Measurements from ENCODE around the gene STK24. TPM values are rescaled to one million over a fixed set of nuclear protein-coding genes. Genes with fewer than 3 reads are reported as not detected.

STK24 gene
- total and polyA plus RNA-seq, 2 of the 8 experiments (the other 6 are each of a cell fraction or from before 2014, with no cell fraction given) = 62.8 to 143 TPM

DNA sequence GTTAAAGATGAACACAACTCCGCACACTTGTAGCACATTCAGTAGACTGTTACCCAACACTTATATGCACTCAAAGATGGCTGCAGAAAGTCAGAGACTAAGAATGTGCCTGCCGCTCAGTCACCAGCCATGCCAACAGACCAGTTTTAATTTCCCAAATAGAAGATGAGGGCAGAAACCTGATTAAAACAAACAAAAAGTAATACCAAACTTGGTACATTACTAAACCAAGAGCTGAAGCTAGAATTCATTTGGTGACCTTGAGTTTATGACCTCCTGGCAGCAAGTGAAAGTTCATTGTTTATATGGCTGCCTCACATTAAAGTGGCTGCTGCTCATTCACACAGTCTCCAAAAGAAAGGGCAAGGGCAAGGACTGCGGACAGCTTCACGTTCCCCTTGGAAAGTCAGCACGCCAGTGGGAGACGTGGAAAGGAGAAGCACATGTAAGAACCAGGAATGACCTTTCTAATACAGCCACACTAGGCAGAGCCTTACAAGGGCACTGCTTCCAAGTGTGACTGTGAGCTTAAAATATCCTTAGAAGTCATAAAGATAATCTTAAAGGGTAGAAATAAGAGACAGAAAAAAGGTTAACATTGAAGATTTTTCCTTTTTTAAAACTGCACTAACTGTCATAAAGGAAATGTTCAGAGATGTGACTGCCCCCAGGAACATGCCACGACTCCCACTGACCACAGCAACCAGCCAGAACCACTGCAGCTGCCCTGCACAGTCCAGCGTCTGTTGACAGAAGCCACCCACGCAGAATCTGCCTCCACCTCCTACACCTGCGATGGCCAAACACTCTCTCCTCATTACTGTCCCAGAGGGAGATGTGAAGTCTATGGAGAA lies 73.5 kb downstream of the STK24 start (continued):
- TF ChIP-seq, protein P1, sequence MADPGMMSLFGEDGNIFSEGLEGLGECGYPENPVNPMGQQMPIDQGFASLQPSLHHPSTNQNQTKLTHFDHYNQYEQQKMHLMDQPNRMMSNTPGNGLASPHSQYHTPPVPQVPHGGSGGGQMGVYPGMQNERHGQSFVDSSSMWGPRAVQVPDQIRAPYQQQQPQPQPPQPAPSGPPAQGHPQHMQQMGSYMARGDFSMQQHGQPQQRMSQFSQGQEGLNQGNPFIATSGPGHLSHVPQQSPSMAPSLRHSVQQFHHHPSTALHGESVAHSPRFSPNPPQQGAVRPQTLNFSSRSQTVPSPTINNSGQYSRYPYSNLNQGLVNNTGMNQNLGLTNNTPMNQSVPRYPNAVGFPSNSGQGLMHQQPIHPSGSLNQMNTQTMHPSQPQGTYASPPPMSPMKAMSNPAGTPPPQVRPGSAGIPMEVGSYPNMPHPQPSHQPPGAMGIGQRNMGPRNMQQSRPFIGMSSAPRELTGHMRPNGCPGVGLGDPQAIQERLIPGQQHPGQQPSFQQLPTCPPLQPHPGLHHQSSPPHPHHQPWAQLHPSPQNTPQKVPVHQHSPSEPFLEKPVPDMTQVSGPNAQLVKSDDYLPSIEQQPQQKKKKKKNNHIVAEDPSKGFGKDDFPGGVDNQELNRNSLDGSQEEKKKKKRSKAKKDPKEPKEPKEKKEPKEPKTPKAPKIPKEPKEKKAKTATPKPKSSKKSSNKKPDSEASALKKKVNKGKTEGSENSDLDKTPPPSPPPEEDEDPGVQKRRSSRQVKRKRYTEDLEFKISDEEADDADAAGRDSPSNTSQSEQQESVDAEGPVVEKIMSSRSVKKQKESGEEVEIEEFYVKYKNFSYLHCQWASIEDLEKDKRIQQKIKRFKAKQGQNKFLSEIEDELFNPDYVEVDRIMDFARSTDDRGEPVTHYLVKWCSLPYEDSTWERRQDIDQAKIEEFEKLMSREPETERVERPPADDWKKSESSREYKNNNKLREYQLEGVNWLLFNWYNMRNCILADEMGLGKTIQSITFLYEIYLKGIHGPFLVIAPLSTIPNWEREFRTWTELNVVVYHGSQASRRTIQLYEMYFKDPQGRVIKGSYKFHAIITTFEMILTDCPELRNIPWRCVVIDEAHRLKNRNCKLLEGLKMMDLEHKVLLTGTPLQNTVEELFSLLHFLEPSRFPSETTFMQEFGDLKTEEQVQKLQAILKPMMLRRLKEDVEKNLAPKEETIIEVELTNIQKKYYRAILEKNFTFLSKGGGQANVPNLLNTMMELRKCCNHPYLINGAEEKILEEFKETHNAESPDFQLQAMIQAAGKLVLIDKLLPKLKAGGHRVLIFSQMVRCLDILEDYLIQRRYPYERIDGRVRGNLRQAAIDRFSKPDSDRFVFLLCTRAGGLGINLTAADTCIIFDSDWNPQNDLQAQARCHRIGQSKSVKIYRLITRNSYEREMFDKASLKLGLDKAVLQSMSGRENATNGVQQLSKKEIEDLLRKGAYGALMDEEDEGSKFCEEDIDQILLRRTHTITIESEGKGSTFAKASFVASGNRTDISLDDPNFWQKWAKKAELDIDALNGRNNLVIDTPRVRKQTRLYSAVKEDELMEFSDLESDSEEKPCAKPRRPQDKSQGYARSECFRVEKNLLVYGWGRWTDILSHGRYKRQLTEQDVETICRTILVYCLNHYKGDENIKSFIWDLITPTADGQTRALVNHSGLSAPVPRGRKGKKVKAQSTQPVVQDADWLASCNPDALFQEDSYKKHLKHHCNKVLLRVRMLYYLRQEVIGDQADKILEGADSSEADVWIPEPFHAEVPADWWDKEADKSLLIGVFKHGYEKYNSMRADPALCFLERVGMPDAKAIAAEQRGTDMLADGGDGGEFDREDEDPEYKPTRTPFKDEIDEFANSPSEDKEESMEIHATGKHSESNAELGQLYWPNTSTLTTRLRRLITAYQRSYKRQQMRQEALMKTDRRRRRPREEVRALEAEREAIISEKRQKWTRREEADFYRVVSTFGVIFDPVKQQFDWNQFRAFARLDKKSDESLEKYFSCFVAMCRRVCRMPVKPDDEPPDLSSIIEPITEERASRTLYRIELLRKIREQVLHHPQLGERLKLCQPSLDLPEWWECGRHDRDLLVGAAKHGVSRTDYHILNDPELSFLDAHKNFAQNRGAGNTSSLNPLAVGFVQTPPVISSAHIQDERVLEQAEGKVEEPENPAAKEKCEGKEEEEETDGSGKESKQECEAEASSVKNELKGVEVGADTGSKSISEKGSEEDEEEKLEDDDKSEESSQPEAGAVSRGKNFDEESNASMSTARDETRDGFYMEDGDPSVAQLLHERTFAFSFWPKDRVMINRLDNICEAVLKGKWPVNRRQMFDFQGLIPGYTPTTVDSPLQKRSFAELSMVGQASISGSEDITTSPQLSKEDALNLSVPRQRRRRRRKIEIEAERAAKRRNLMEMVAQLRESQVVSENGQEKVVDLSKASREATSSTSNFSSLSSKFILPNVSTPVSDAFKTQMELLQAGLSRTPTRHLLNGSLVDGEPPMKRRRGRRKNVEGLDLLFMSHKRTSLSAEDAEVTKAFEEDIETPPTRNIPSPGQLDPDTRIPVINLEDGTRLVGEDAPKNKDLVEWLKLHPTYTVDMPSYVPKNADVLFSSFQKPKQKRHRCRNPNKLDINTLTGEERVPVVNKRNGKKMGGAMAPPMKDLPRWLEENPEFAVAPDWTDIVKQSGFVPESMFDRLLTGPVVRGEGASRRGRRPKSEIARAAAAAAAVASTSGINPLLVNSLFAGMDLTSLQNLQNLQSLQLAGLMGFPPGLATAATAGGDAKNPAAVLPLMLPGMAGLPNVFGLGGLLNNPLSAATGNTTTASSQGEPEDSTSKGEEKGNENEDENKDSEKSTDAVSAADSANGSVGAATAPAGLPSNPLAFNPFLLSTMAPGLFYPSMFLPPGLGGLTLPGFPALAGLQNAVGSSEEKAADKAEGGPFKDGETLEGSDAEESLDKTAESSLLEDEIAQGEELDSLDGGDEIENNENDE (IDR thresholded peaks at IDR 0.05; ENCODE audit: insufficient replicate concordance, low read length) = no peak
- TF ChIP-seq SP2 (IDR thresholded peaks at IDR 0.05; ENCODE audit: low read length) (no peak), POU5F1 (IDR thresholded peaks at IDR 0.05; ENCODE audit: low read depth, low read length) (no peak), HDAC6 (IDR thresholded peaks at IDR 0.05; ENCODE audit: low read depth, low read length) (no peak), NRF1 (IDR thresholded peaks at IDR 0.05; ENCODE audit: low read depth, low read length) (no peak), CTBP2 (IDR thresholded peaks at IDR 0.05; ENCODE audit: borderline replicate concordance, insufficient read depth, insufficient read length, low read length) (no peak), EP300 (IDR thresholded peaks at IDR 0.05; ENCODE audit: borderline replicate concordance in 1 of 2, low read depth in 2 of 2, low read length in 2 of 2) (no peak), TAF7 (optimal IDR thresholded peaks at IDR 0.05; ENCODE audit: borderline replicate concordance, low read depth, low read length) (no peak)
- TF ChIP-seq, protein P2, sequence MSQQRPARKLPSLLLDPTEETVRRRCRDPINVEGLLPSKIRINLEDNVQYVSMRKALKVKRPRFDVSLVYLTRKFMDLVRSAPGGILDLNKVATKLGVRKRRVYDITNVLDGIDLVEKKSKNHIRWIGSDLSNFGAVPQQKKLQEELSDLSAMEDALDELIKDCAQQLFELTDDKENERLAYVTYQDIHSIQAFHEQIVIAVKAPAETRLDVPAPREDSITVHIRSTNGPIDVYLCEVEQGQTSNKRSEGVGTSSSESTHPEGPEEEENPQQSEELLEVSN (IDR thresholded peaks at IDR 0.05) = no peak
